PC-3 (cell line): ENCODE measurements around the gene KHDRBS2. TPM values are rescaled to one million over a fixed set of nuclear protein-coding genes. Genes with fewer than 3 reads are reported as not detected.
A peak's percentile ranks its signal among the peaks of the same experiment; 100 is the strongest.

Experiments used
- ATAC-seq: fragments of 200-7000 bp; cut with Tn5 transposase; 2 replicates; pipeline ENCODE4 v1.9.1; 2020; ENCODE audit warnings: mild to moderate bottlenecking, moderate library complexity
- BruUV-seq: library from RNA; stranded (reverse); fragments of 400-500 nt; replicated peaks from 2 replicates; lab custom pipeline; 2021; lab: Mats Ljungman, UMichigan
- CTCF ChIA-PET: fragments of 300-600 bp; sonication (Branson Sonifier 250); formaldehyde crosslinking; loops from one replicate; lab custom pipeline; 2022; ENCODE audit warnings: antibody characterized with exemption; lab: Charles Lee
- POLR2A ChIA-PET: fragments of 300-600 bp; sonication (Branson Sonifier 250); formaldehyde crosslinking; loops from one replicate; lab custom pipeline; 2022; ENCODE audit warnings: antibody characterized with exemption; ENCODE audit not compliant: unreplicated experiment; lab: Charles Lee
- DNase-seq: peaks from one replicate; pipeline ENCODE4 v3.0.0-alpha.2; 2015
- H2AFZ ChIP-seq: fragments of 300-600 bp; sonication (generic); 2 replicates; pipeline ENCODE4 v1.6.0; 2016; ENCODE audit warnings: antibody characterized with exemption, low read length
- H3F3A ChIP-seq: fragments of 300-600 bp; sonication (generic); one replicate; pipeline ENCODE4 v1.6.0; 2017; ENCODE audit warnings: antibody characterized with exemption, low read length, control low read depth, mild to moderate bottlenecking; ENCODE audit not compliant: unreplicated experiment
- H3K27ac ChIP-seq: fragments of 300-600 bp; sonication (generic); 2 replicates; pipeline ENCODE4 v1.5.1; 2016; ENCODE audit warnings: mild to moderate bottlenecking, low read length
- H3K27me3 ChIP-seq: fragments of 300-600 bp; sonication (generic); 2 replicates; pipeline ENCODE4 v1.6.1; 2016; ENCODE audit warnings: low read length, mixed read lengths
- H3K36me3 ChIP-seq: fragments of 300-600 bp; sonication (generic); 2 replicates; pipeline ENCODE4 v1.6.1; 2016; ENCODE audit warnings: low read depth, mixed run types, low read length, mixed read lengths
- H3K4me1 ChIP-seq: fragments of 300-600 bp; sonication (generic); 2 replicates; pipeline ENCODE4 v1.5.1; 2016; ENCODE audit warnings: low read length; ENCODE audit not compliant: insufficient read depth
- H3K4me2 ChIP-seq: fragments of 300-600 bp; sonication (generic); 2 replicates; pipeline ENCODE4 v1.6.0; 2016; ENCODE audit warnings: low read length
- H3K4me3 ChIP-seq: fragments of 300-600 bp; sonication (generic); 2 replicates; pipeline ENCODE4 v1.5.1; 2016; ENCODE audit warnings: mild to moderate bottlenecking, low read length, mixed read lengths
- H3K79me2 ChIP-seq: fragments of 300-600 bp; sonication (generic); 2 replicates; pipeline ENCODE4 v1.6.1; 2017; ENCODE audit warnings: low read length, mixed read lengths
- H3K9ac ChIP-seq: fragments of 300-600 bp; sonication (generic); 2 replicates; pipeline ENCODE4 v1.6.0; 2016; ENCODE audit warnings: mild to moderate bottlenecking, low read length
- H3K9me2 ChIP-seq: fragments of 300-600 bp; sonication (generic); replicated peaks from 2 replicates; pipeline ENCODE4 v1.6.1; 2016; ENCODE audit warnings: mixed run types, low read length, mixed read lengths
- H3K9me3 ChIP-seq: fragments of 300-600 bp; sonication (generic); 2 replicates; pipeline ENCODE4 v1.6.1; 2016; ENCODE audit warnings: low read length, mixed read lengths
- H4K20me1 ChIP-seq: fragments of 300-600 bp; sonication (generic); 2 replicates; pipeline ENCODE4 v1.6.1; 2016; ENCODE audit warnings: low read length, mixed read lengths
- EZH2 ChIP-seq: fragments of 300-600 bp; sonication (generic); IDR thresholded peaks from one replicate; pipeline ENCODE4 v1.6.1; 2017; ENCODE audit warnings: antibody characterized with exemption, mild to moderate bottlenecking, low read length; ENCODE audit not compliant: unreplicated experiment
- EZH2phosphoT487 ChIP-seq: fragments of 300-600 bp; sonication (generic); IDR thresholded peaks from 2 replicates; pipeline ENCODE4 v1.6.1; 2018; ENCODE audit warnings: mild to moderate bottlenecking, antibody characterized with exemption, low read length, borderline replicate concordance
- intact Hi-C: fragments of 100-400 bp; cut with micrococcal nuclease; formaldehyde crosslinking; loops from 2 replicates; pipeline ENCODE4 v1.9.0; 2023
- total RNA-seq: library from RNA; depleted of rRNA; stranded (reverse); fragments of >200 nt; gene quantifications from 2 replicates; pipeline ENCODE4 v1.2.3, GENCODE V29; 2014
- TF ChIP-seq, protein P1 (sequence below): fragments of 300-600 bp; sonication (generic); conservative IDR thresholded peaks from 2 replicates; pipeline ENCODE4 v1.5.1; 2017; ENCODE audit warnings: antibody characterized with exemption, low read depth, mild to moderate bottlenecking, low read length

The KHDRBS2 gene
- total RNA-seq, 1 experiment from 2014 or later = not detected

DNA sequence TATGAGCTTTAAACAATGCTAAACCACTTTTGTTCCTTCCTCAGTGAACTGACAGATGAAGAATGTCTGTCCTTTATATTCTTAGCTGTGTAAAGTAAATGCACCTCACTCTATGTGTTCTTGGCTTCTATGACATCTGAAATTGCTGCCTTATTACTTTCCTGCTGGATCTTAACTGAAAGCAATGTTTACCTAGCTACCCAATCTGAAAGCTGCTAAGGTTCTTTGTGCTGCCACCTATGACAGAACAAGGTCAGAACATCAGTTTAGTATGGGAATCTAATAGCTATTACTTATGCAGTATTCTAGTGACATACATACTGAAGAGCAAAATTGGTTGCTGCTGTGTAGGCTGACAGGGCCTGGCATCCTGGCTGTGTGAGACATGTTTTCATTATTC, 444.1 kb downstream of the KHDRBS2 start:
- ATAC-seq = peak; percentile 13; the same call in 1 of the 2 replicates
- no peak for DNase-seq
- Histone ChIP-seq H3K79me2 (no peaks in the 10 kb centered on the region), H3K9me3 (no peaks in the 10 kb centered on the region), H3K4me1 (no peaks in the 10 kb centered on the region), H3F3A (no peaks in the 10 kb centered on the region), H3K4me3 (no peak overlapping the region), H3K9ac (no peak overlapping the region), H3K27ac (no peak overlapping the region), H3K9me2 (no peaks in the 10 kb centered on the region), H3K4me2 (no peak overlapping the region), H3K27me3 (no peaks in the 10 kb centered on the region), H2AFZ (no peak overlapping the region), H4K20me1 (no peaks in the 10 kb centered on the region), H3K36me3 (no peaks in the 10 kb centered on the region)
- ChIA-PET CTCF (no interaction called here), POLR2A (no interaction called here)
- TF ChIP-seq EZH2phosphoT487 = no peak
- TF ChIP-seq, protein P1, sequence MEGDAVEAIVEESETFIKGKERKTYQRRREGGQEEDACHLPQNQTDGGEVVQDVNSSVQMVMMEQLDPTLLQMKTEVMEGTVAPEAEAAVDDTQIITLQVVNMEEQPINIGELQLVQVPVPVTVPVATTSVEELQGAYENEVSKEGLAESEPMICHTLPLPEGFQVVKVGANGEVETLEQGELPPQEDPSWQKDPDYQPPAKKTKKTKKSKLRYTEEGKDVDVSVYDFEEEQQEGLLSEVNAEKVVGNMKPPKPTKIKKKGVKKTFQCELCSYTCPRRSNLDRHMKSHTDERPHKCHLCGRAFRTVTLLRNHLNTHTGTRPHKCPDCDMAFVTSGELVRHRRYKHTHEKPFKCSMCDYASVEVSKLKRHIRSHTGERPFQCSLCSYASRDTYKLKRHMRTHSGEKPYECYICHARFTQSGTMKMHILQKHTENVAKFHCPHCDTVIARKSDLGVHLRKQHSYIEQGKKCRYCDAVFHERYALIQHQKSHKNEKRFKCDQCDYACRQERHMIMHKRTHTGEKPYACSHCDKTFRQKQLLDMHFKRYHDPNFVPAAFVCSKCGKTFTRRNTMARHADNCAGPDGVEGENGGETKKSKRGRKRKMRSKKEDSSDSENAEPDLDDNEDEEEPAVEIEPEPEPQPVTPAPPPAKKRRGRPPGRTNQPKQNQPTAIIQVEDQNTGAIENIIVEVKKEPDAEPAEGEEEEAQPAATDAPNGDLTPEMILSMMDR = no peak
- TF ChIP-seq EZH2 = no peak
- no TSS peak for BruUV-seq
- intact Hi-C loops = no loop called here

GRCh38 chr6:61835237-61835636, 450.8 kb downstream of the KHDRBS2 start:
- Histone ChIP-seq H3K27me3 (no peaks in the 10 kb centered on the region), H2AFZ (no peak overlapping the region), H4K20me1 (no peaks in the 10 kb centered on the region), H3K79me2 (no peaks in the 10 kb centered on the region), H3K4me2 (no peak overlapping the region), H3K36me3 (no peaks in the 10 kb centered on the region), H3F3A (no peaks in the 10 kb centered on the region), H3K4me1 (no peaks in the 10 kb centered on the region), H3K9me3 (no peaks in the 10 kb centered on the region), H3K27ac (no peak overlapping the region), H3K9me2 (no peaks in the 10 kb centered on the region), H3K9ac (no peak overlapping the region), H3K4me3 (no peak overlapping the region)
- no TSS peak for BruUV-seq
- intact Hi-C loops = no loop called here
- no peak for TF ChIP-seq EZH2phosphoT487
- TF ChIP-seq, protein P1 = no peak
- no peak for TF ChIP-seq EZH2
- ChIA-PET CTCF (no interaction called here), POLR2A (no interaction called here)
- ATAC-seq (no peak), DNase-seq (no peak)

DNA sequence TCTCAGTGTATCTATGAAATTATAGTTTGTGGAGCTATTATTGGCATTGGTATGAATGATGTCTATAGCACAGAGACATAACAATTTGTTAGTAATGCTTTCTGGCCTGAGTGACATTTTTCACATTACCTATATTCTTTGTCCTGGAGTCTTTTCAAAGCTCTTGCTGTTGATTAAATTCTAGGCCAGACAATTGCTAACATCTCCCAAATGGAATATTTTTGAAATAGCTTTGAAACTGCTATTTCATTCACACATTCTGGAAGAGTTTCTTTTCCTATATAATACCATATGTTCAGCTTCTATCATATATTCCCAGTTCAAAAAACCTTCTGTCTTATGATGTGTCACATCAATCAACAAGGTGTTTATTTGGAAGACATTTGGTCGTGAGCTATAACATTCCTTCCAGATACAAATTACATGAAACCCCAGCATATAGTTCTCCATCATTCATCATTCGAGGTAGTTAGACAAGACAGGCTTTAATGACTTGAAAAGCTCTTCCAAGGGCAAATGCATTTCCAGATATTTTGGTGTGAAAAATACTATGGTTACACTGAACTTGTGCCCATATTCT, 452.8 kb downstream of the KHDRBS2 start:
- no peak for ATAC-seq
- Histone ChIP-seq H3K9ac (no peak overlapping the region), H3K9me3 (no peaks in the 10 kb centered on the region), H4K20me1 (no peaks in the 10 kb centered on the region), H2AFZ (no peak overlapping the region), H3K9me2 (no peaks in the 10 kb centered on the region), H3F3A (no peaks in the 10 kb centered on the region), H3K4me2 (no peak overlapping the region), H3K27ac (no peak overlapping the region), H3K79me2 (no peaks in the 10 kb centered on the region), H3K4me1 (no peaks in the 10 kb centered on the region), H3K4me3 (no peak overlapping the region), H3K27me3 (no peaks in the 10 kb centered on the region), H3K36me3 (no peaks in the 10 kb centered on the region)
- no peak for DNase-seq
- POLR2A ChIA-PET = no interaction called here
- BruUV-seq = no TSS peak
- intact Hi-C loops = no loop called here
- TF ChIP-seq EZH2 (no peak), EZH2phosphoT487 (no peak)
- TF ChIP-seq, protein P1 = no peak
- CTCF ChIA-PET = no interaction called here
